Measurements from ENCODE around the gene PDGFRA.

PDGFRA gene

GRCh38 chr4:54224996-54225597 lies 4.0 kb upstream of the PDGFRA start:
- Histone ChIP-seq H3K4me3 (replicated peaks; ENCODE audit: low read depth, low read length) (no peak overlapping the region), H3K36me3 (ENCODE audit: control insufficient read depth, insufficient read depth, low read length) (no peaks in the 10 kb centered on the region), H3K27me3 (replicated peaks; ENCODE audit: control insufficient read depth, insufficient read depth, low read length) (peaks cover 6% of the 10 kb centered on the region)
- DNase-seq (ENCODE audit: extremely low read depth, insufficient read length): no peak
- TF ChIP-seq CTCF (IDR thresholded peaks at IDR 0.05; ENCODE audit: insufficient read depth, low read length, poor library complexity, severe bottlenecking): no peak

GRCh38 chr4:54225598-54226403 lies 3.3 kb upstream of the PDGFRA start:
- H3K36me3 ChIP-seq (ENCODE audit: control insufficient read depth, insufficient read depth, low read length): no peaks in the 10 kb centered on the region
- DNase-seq (ENCODE audit: extremely low read depth, insufficient read length): no peak
- peak overlapping the region; percentile 11; the same call in 1 of the 2 replicates for H3K4me3 ChIP-seq (replicated peaks; ENCODE audit: low read depth, low read length)
- TF ChIP-seq CTCF (IDR thresholded peaks at IDR 0.05; ENCODE audit: insufficient read depth, low read length, poor library complexity, severe bottlenecking): no peak
- H3K27me3 ChIP-seq (replicated peaks; ENCODE audit: control insufficient read depth, insufficient read depth, low read length): peaks cover 9% of the 10 kb centered on the region

- no peak for TF ChIP-seq CTCF (IDR thresholded peaks at IDR 0.05; ENCODE audit: insufficient read depth, low read length, poor library complexity, severe bottlenecking)
- no peaks in the 10 kb centered on the region for H3K36me3 ChIP-seq (ENCODE audit: control insufficient read depth, insufficient read depth, low read length)
- H3K27me3 ChIP-seq (replicated peaks; ENCODE audit: control insufficient read depth, insufficient read depth, low read length): peaks cover 9% of the 10 kb centered on the region
- peak overlapping the region; percentile 11; the same call in 1 of the 2 replicates for H3K4me3 ChIP-seq (replicated peaks; ENCODE audit: low read depth, low read length)
- no peak for DNase-seq (ENCODE audit: extremely low read depth, insufficient read length)
These were observed 2.5 kb upstream of the PDGFRA start for GRCh38 chr4:54226404-54227255.

GRCh38 chr4:54227256-54228055 lies 1.6 kb upstream of the PDGFRA start:
- Histone ChIP-seq H3K4me3 (replicated peaks; ENCODE audit: low read depth, low read length) (peak overlapping the region; percentile 49), H3K36me3 (ENCODE audit: control insufficient read depth, insufficient read depth, low read length) (no peaks in the 10 kb centered on the region), H3K27me3 (replicated peaks; ENCODE audit: control insufficient read depth, insufficient read depth, low read length) (peaks cover 9% of the 10 kb centered on the region)
- DNase-seq (ENCODE audit: extremely low read depth, insufficient read length): peak; percentile 44
- TF ChIP-seq CTCF (IDR thresholded peaks at IDR 0.05; ENCODE audit: insufficient read depth, low read length, poor library complexity, severe bottlenecking): no peak

GRCh38 chr4:54228056-54228527 lies 1.0 kb upstream of the PDGFRA start:
- Histone ChIP-seq H3K36me3 (ENCODE audit: control insufficient read depth, insufficient read depth, low read length) (no peaks in the 10 kb centered on the region), H3K27me3 (replicated peaks; ENCODE audit: control insufficient read depth, insufficient read depth, low read length) (peaks cover 9% of the 10 kb centered on the region), H3K4me3 (replicated peaks; ENCODE audit: low read depth, low read length) (peak overlapping the region; percentile 49)
- peak; percentile 75 for TF ChIP-seq CTCF (IDR thresholded peaks at IDR 0.05; ENCODE audit: insufficient read depth, low read length, poor library complexity, severe bottlenecking)
- no peak for DNase-seq (ENCODE audit: extremely low read depth, insufficient read length)
